Left renal cortex interstitium (tissue), 4 donors: Measurements from ENCODE around the gene LRP5. TPM values are rescaled to one million over a fixed set of nuclear protein-coding genes. Genes with fewer than 3 reads are reported as not detected.
"Not testable (repeated sequence)": the region's sequence is repeated elsewhere in the genome, so short reads cannot be mapped to it uniquely, and the experiment has no call there.

Source experiments
- DNase-seq, 4 donors: peaks; one replicate each; pipeline ENCODE4 v3.0.0-alpha.2; 2013; ENCODE audit warnings: low read depth in 4 of 4, low spot score in 2 of 4, missing footprints in 1 of 4
- polyA plus RNA-seq, 4 donors: library from polyadenylated mRNA; unstranded; fragments of 120-200 nt; gene quantifications; one replicate each; pipeline ENCODE4 v1.2.1, GENCODE V29; 2013; ENCODE audit not compliant: insufficient read length in 4 of 4

The LRP5 gene
- polyA plus RNA-seq, 4 donors: 34.9 to 67.8 (median 58.9) TPM

- DNase-seq: no peak
Measured at GRCh38 chr11:68381716-68382115, 69.3 kb downstream of the LRP5 start.

DNA sequence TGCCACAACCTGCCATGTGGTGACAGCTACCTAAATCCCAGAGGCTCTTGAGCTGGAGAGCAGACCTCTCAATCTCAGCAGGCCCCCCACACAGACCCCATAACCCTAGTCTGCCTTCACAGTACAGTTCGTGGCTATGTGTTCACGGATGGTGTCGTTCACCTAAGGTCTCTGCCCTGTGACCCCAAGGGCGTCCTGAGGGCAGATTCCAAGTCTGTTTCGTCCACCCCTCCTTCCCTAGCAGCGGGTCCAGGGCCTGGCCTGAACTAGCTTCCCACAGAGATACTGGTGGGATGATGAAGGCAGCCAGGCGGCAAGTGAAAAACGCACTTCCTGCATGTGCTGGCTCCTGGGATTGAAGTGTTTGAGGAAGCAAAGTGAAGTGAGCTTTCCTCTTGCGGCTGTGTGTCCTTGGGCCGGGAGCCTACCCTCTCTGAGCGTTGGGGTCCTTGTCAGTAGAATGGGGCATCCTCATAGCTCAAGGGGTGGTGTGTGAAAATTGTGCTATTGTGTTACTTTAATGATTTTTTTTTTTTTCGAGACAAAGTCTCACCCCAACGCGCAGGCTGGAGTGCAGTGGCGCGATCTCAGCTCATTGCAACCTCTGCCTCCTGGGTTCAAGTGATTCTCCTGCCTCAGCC, 70.1 kb downstream of the LRP5 start:
- DNase-seq: no peak

DNA sequence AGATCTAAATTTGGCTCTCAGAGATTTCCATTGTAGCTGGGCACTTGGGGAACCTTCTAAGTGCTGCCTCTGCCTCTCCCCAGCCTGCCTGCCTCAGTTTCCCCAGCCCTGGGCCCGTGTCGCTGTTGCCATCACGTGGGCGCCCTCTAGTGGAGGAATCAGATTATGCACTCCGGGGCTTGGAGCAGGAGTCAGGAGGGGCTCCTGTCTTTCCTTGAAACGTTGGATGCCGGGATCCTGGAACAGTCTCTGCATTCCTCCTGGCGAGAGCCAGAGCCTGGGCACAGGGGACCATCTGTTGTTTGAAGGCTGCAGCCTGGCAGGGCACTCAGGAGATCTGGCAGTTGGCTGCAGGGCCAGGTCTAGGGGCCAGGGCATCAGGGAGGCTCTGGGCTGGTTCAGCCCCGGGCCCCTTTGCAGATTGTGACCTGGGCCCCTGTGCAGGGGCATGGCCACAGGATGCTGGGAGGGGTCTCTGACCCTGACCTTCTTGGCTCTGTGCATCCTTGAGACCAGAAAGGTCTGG, 71.6 kb downstream of the LRP5 start:
- no peak for DNase-seq

DNA sequence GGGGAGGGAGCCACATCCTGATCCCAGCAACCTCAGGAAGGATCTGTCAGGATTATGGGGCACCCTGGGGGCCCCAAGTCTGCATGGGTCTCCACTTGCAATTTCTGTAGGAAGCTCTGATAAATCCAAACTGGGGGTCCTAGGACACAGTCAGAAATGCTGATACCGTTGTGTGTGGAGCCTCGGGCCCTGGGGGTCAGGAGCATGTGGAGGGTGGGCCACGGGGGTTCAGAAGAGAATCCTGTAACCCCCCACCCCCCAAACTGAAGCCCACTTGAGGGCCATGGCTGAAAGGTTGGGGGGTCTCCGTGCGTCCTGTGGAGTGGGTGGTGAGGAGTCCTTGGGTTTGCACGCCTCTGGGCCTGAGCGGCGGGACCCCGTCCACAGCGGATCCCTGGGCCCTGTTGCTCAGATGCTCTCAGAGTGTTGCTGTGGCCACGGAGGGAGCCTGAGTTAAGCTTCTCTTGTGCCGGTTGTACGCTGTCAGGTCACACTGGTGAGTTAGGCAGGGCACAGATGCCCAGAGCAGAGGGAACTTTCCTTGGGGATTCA, 72.2 kb downstream of the LRP5 start:
- DNase-seq: no peak

- no peak for DNase-seq
Measured at GRCh38 chr11:68385128-68385527, 72.7 kb downstream of the LRP5 start.

GRCh38 chr11:68386331-68386978, 74.1 kb downstream of the LRP5 start:
- DNase-seq: no peak

GRCh38 chr11:68387840-68388239, 75.4 kb downstream of the LRP5 start:
- DNase-seq: no peak

DNA sequence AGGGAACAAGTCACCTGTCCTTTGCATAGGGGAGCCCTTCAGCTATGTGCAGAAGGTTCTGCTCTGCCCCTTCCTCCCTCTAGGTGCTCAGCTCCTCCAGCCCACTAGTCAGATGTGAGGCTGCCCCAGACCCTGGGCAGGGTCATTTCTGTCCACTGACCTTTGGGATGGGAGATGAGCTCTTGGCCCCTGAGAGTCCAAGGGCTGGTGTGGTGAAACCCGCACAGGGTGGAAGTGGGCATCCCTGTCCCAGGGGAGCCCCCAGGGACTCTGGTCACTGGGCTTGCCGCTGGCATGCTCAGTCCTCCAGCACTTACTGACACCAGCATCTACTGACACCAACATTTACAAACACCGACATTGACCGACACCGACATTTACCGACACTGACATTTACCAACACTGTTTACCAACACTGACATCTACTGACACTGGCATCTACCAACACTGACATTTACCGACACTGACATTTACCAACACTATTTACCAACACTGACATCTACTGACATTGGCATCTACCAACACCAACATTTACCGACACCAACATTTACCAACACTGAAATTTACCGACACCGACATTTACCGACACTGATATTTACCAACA, 76.3 kb downstream of the LRP5 start:
- no peak for DNase-seq

DNA sequence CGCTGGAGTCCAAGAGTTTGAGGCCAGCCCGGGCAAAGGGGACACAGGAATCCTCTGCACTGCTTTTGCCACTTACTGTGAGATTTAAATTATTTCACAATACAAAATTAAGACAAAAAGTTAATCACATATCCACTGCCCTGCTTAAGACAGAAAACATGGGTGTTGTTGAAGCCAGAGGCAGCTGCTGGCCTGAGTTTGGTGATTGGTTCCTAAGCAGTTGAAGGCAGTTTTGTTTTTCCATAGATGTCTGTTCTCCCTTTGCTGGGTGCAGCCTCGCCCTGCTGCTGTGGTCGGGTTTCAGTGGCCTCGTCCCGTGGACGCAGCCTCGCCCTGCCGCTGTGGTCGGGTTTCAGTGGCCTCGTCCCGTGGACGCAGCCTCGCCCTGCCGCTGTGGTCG, 77.9 kb downstream of the LRP5 start:
- no peak for DNase-seq

DNA sequence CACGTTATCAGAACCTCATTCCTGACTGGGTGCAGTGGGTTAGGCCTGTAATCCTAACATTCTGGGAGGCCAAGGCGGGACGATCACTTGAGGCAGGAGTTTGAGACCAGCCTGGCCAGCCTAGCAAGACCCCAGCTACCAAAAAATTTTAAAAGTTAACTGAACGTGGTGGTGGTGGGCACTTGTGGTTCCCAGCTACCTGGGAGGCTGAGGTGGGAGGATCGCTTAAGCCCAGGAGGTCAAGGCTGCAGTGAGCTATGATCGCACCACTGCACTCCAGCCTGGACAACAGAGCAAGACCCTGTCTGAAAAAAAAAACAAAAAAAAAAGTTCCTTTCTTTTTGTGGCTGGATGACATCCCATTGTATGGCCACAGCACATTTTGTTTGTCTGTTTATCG, 80.4 kb downstream of the LRP5 start:
- no peak for DNase-seq

DNA sequence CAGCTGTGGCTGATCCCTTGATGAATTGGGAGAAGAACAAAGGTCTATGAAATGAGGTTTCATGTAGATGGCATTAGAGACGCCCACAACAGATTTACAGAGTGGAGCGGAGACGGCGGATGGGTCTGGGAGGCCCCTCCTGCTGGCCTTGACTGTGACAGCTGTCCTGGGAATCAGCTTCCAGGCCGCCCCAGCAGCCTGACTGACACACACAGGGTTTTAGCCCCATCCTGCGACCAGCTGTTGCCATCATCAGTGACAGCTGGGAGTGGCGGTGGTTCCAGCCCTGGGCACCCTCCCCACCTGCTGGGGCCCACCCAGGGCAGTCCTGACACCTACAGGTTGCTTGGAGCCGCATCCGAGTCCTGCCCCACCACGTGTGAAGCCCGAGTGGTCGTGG, 84.1 kb downstream of the LRP5 start:
- no peak for DNase-seq

- no peak for DNase-seq
Measured at GRCh38 chr11:68397256-68397655, 84.9 kb downstream of the LRP5 start.

DNA sequence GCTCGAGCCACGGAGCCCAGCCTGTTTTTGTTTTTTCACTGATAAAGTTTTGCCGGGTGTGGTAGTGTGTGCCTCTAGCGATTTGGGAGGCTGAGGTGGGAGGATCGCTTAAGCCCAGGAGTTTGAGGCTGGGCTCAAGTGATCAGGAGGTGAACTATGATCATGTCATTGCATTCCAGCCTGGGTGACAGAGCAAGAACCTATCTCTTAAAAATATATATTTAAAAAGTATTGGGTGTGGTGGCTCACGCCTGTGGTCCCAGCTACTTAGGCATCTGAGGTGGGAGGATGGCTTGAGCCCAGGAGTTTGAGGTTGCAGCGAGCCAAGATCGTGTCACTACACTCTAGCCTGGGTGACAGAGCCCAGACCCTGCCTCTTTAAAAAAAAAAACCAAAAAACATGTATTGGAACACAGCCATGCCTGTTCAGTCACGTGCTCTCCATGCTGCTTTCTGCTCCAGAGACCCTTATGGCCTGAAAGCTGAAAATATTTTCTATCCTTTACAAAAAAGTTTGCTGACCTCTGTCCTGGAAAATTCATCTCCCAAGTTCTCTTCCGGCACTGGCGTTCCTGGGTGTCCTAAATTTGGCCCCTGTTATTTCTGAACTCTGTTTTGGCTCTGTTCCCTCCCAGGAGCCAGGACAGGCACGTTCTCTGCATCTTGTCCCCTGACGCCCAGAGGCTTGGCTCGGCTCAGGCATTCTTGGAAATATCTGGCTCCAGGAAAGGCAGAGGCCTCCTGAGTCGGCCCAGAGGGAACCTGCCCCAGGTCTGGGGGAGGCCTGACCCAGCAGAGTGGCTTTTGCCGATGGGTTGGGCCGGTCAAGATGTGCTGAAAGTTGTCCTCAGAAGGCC, 86.8 kb downstream of the LRP5 start:
- DNase-seq: no peak

- DNase-seq: no peak
Measured at GRCh38 chr11:68399916-68400315, 87.5 kb downstream of the LRP5 start.

DNA sequence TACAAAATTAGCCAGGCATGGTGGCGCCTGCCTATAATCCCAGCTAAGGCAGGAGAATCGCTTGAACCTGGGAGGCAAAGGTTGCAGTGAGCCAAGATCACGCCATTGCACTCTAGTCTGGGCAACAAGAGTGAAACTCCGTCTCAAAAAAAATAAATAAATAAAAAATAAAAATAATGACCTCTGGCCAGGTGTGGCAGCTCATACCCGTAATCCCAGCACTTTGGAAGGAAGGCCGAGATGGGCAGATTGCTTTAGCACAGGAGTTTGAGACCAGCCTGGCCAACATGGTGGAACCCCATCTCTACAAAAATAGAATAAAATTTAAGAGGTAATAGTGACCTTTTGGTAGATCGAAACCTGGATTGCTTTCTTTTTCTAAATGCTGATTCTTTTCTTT, 88.2 kb downstream of the LRP5 start:
- not testable (repeated sequence) for DNase-seq

- no peak for DNase-seq
Measured at GRCh38 chr11:68401856-68402255, 89.5 kb downstream of the LRP5 start.

DNA sequence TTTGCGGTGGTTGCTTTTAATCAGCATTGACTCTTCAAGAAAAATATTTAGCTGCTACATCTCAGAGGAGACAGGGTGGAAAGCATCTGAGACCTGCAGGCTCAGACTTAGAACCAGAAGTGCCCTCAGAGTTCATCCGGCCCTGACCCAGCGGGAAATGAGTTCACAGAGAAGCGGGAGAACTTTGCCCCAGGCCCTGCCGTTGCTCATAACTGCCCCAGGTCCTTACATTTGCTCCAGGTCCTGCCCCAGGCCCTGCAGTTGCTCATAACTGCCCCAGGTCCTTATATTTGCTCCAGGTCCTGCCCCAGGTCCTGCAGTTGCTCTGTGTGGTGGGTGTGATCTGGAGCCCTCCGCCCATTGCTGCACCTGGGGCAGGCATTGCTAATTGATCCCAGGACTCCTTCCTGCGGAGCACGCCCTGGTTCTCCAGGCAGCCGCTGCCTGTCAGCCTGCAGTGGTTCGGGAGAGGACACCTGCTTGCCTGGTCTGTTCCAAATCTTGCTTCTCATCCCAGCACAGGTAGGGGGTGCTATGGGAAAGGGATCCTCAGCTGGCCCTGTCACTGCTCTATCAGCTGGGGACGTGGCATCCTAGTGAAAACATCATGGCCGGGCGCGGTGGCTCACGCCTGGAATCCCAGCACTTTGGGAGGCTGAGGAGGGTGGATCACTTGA, 90.1 kb downstream of the LRP5 start:
- no peak for DNase-seq

- DNase-seq: no peak
Measured at GRCh38 chr11:68403424-68403823, 91.0 kb downstream of the LRP5 start.

GRCh38 chr11:68403831-68404230, 91.4 kb downstream of the LRP5 start:
- DNase-seq: no peak
